NCI-H2196 (cell line): ENCODE data around the gene CRADD.

ENCODE experiments used
- DNase-seq: peaks from one replicate; lab custom pipeline; 2025; ENCODE audit not compliant: unreplicated experiment; lab: John Stamatoyannopoulos, UW

The CRADD gene

GRCh38 chr12:93670104-93670503 is 7.1 kb upstream of the CRADD start:
- no peak for DNase-seq

- no peak for DNase-seq
Observed at GRCh38 chr12:93671044-93671443, 6.1 kb upstream of the CRADD start.

- DNase-seq: no peak
Observed at GRCh38 chr12:93673084-93673483, 4.1 kb upstream of the CRADD start.

GRCh38 chr12:93674386-93674785 is 2.8 kb upstream of the CRADD start:
- no peak for DNase-seq

- DNase-seq: no peak
Observed at GRCh38 chr12:93676408-93677194, 574 bp upstream of the CRADD start.

- no peak for DNase-seq
Observed at GRCh38 chr12:93678779-93679178, 1.6 kb downstream of the CRADD start.

GRCh38 chr12:93679308-93679925 is 2.2 kb downstream of the CRADD start:
- DNase-seq: no peak

GRCh38 chr12:93680006-93680405 is 2.8 kb downstream of the CRADD start:
- no peak for DNase-seq

GRCh38 chr12:93682846-93683261 is 5.7 kb downstream of the CRADD start:
- no peak for DNase-seq

- no peak for DNase-seq
Observed at GRCh38 chr12:93683410-93683809, 6.2 kb downstream of the CRADD start.

- no peak for DNase-seq
Observed at GRCh38 chr12:93684716-93685115, 7.5 kb downstream of the CRADD start.

- no peak for DNase-seq
Observed at GRCh38 chr12:93686572-93687356, 9.6 kb downstream of the CRADD start.

- DNase-seq: no peak
Observed at GRCh38 chr12:93689076-93689834, 12.1 kb downstream of the CRADD start.

GRCh38 chr12:93696462-93696861 is 19.3 kb downstream of the CRADD start:
- no peak for DNase-seq

- no peak for DNase-seq
Observed at GRCh38 chr12:93698307-93699092, 21.3 kb downstream of the CRADD start.

- no peak for DNase-seq
Observed at GRCh38 chr12:93699271-93700145, 22.3 kb downstream of the CRADD start.

- DNase-seq: no peak
Observed at GRCh38 chr12:93702707-93703315, 25.6 kb downstream of the CRADD start.

GRCh38 chr12:93704122-93704521 is 26.9 kb downstream of the CRADD start:
- DNase-seq: no peak

GRCh38 chr12:93704625-93705024 is 27.4 kb downstream of the CRADD start:
- DNase-seq: no peak
